ENCODE data around the gene NDUFV2.

DNA sequence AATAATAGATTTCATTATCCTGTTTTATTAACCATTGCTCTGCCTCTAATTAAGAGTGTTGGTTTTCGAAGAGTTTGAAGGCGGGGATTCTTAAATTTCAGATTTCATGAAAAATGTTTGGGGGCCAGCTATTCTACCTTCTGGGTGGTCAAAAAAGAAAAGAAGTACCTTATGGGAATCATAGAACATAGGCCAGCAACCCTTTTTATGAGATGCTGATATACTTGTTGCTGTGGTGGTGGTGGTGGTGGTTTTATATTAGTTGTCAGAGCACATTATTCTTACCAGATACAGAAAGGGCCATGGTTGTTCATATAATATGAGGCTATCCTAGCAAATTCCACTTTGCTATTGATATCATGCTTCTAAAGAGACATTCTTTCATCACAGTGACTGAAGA lies 38.5 kb downstream of the NDUFV2 start:
- TF ChIP-seq, protein P1, sequence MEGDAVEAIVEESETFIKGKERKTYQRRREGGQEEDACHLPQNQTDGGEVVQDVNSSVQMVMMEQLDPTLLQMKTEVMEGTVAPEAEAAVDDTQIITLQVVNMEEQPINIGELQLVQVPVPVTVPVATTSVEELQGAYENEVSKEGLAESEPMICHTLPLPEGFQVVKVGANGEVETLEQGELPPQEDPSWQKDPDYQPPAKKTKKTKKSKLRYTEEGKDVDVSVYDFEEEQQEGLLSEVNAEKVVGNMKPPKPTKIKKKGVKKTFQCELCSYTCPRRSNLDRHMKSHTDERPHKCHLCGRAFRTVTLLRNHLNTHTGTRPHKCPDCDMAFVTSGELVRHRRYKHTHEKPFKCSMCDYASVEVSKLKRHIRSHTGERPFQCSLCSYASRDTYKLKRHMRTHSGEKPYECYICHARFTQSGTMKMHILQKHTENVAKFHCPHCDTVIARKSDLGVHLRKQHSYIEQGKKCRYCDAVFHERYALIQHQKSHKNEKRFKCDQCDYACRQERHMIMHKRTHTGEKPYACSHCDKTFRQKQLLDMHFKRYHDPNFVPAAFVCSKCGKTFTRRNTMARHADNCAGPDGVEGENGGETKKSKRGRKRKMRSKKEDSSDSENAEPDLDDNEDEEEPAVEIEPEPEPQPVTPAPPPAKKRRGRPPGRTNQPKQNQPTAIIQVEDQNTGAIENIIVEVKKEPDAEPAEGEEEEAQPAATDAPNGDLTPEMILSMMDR (optimal IDR thresholded peaks at IDR 0.05 in 1 of 3, IDR thresholded peaks at IDR 0.05 in 1 of 3, conservative IDR thresholded peaks at IDR 0.05 in 1 of 3; ENCODE audit: extremely low read depth in 1 of 3, insufficient read depth in 2 of 3, low read length in 3 of 3), result no peak
- no peak for TF ChIP-seq EZH2 (IDR thresholded peaks at IDR 0.05; ENCODE audit: low read length)

All from keratinocyte (primary cell).